GM13976 (cell line): Measurements from ENCODE around the gene LRRN1.

Experiments used
- DNase-seq: peaks from one replicate; pipeline ENCODE4 v3.0.0; 2012; ENCODE audit warnings: low spot score
- CTCF ChIP-seq: IDR thresholded peaks from 2 replicates; pipeline ENCODE4 v1.5.1; 2012; ENCODE audit warnings: borderline replicate concordance, mild to moderate bottlenecking; ENCODE audit not compliant: insufficient read depth; ENCODE audit errors: extremely low read depth, missing control alignments, control extremely low read depth
- in situ Hi-C: fragments of 300-500 bp; cut with MboI; formaldehyde crosslinking; loops from one replicate; pipeline ENCODE4 v1.12.0; 2022; ENCODE audit warnings: low sequenced_read_pairs, mixed read lengths, inconsistent platforms; ENCODE audit not compliant: unreplicated experiment

Gene LRRN1

DNA sequence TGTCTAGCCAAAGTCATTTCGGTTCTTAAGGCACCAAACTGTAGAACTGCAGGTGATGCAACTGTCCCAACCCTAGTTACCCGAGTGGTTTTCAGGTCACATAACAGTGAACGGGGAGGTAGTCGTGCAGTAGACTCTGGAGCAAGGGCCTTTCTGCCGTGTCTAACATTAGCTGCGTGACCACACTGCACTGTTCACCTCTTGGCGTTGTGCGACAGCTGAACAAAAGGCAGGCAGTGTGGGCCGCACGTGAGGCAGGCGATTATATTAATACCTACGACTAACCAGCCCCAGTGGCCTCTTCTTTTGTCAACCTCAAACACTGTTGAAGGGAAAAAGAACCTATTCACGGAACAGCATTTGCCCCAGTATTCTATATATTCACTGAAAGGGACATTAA, 2.8 kb downstream of the LRRN1 start:
- DNase-seq, result no peak
- TF ChIP-seq CTCF, result no peak
- in situ Hi-C loops, result no loop called here

- DNase-seq, result no peak
- in situ Hi-C loops, result no loop called here
- TF ChIP-seq CTCF, result no peak
These were observed 5.3 kb downstream of the LRRN1 start for GRCh38 chr3:3804560-3804959.

- TF ChIP-seq CTCF, result no peak
- DNase-seq, result no peak
- in situ Hi-C loops, result no loop called here
These were observed 6.9 kb downstream of the LRRN1 start for GRCh38 chr3:3806092-3806491.

GRCh38 chr3:3806856-3807255, 7.6 kb downstream of the LRRN1 start:
- in situ Hi-C loops, result no loop called here
- no peak for TF ChIP-seq CTCF
- DNase-seq, result no peak

DNA sequence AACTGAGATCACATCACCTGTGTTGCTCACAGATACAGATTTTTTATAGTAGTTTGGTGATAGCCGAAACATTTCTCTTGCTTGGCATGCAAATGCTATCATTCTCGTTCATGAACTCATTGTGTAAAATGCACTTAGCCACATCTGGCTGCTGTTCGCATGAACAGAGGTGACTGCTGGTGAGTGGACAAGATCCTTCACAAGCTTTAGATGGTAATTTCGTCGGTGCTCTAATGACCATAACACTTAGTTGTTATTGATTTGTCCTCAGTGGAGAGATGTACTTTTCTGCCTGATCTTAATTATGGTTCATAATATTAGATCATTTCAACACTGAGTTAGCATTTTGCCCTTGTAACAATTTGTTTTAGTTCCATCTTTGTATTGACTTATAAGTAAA, 13.8 kb downstream of the LRRN1 start:
- no peak for DNase-seq
- in situ Hi-C loops, result no loop called here
- no peak for TF ChIP-seq CTCF

GRCh38 chr3:3815206-3815605, 16.0 kb downstream of the LRRN1 start:
- TF ChIP-seq CTCF, result no peak
- in situ Hi-C loops, result no loop called here
- DNase-seq, result no peak

DNA sequence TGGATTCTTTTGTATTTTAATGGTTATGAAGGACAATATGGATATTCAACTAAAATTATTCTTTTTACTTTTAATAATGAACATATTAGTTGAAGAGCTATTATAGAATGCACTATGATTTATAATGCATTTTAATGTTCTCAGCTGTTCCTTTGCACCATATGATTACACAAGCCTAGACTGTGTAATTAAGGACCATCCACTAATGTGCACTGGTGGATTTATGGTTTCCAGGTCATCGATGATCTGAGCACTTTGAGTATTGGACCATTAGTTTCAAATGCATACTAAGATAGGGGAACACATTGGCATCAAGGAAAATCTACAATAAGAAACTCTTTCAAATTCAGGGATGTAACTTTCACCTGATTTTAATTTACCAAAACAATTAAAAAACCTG, 16.8 kb downstream of the LRRN1 start:
- in situ Hi-C loops, result no loop called here
- TF ChIP-seq CTCF, result no peak
- DNase-seq, result no peak
